Stimulated activated memory B cell treated with anti-CD40 and anti-IgM and Interleukin-4, amounts not matched to agents 10 μg/mL and 1 μg/mL and 100 μg/mL, for 72 hours (primary cell): Measurements from ENCODE around the gene IARS2.
"Not testable (repeated sequence)": the region's sequence is repeated elsewhere in the genome, so short reads cannot be mapped to it uniquely, and the experiment has no call there.

Source experiments
- ATAC-seq: fragments of 150-1000 bp; cut with Tn5 transposase; 2 replicates; pipeline ENCODE4 v1.10.0; 2021
- H3K27ac Mint-ChIP-seq: one replicate; pipeline ENCODE4 v1.8.0; 2022; ENCODE audit warnings: mild to moderate bottlenecking, mixed read lengths
- H3K27me3 Mint-ChIP-seq: one replicate; pipeline ENCODE4 v1.8.0; 2022; ENCODE audit warnings: mixed read lengths
- H3K36me3 Mint-ChIP-seq: one replicate; pipeline ENCODE4 v1.8.0; 2022; ENCODE audit warnings: mixed read lengths
- H3K4me1 Mint-ChIP-seq: one replicate; pipeline ENCODE4 v1.8.0; 2022; ENCODE audit warnings: mixed read lengths
- H3K4me3 Mint-ChIP-seq: one replicate; pipeline ENCODE4 v1.8.0; 2022; ENCODE audit warnings: mild to moderate bottlenecking, moderate library complexity, mixed read lengths
- H3K9me3 Mint-ChIP-seq: one replicate; pipeline ENCODE4 v1.8.0; 2022; ENCODE audit warnings: mixed read lengths

Gene IARS2

DNA sequence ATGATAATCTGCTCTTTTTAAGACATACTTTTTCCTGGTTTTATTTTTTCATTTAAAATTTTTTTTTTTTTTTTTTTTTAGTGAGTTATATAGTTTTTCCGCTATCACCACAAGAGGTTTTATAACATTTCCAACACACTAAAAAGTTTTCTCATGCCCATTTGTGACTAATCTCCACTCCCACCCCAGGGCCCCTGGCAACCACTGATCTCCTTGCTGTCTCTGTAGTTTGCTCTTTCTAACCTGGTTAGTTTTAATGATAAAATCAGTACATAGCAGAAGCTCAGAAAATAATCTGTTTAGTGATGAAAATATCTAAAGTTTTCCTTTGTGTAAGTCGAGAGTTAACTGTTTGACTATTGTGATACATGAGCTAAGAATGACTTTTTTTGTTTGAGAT, 41.8 kb downstream of the IARS2 start:
- no peak for ATAC-seq
- Mint-ChIP-seq H3K4me3 (no peak overlapping the region), H3K27ac (no peak overlapping the region), H3K9me3 (no peaks in the 10 kb centered on the region), H3K27me3 (no peaks in the 10 kb centered on the region), H3K36me3 (peaks cover 47% of the 10 kb centered on the region), H3K4me1 (peaks cover 4% of the 10 kb centered on the region)

GRCh38 chr1:220137019-220137786, 43.3 kb downstream of the IARS2 start:
- Mint-ChIP-seq H3K36me3 (peaks cover 56% of the 10 kb centered on the region), H3K4me3 (no peak overlapping the region), H3K9me3 (no peaks in the 10 kb centered on the region), H3K27me3 (no peaks in the 10 kb centered on the region), H3K4me1 (peaks cover 4% of the 10 kb centered on the region), H3K27ac (no peak overlapping the region)
- no peak for ATAC-seq

GRCh38 chr1:220139966-220140365, 46.0 kb downstream of the IARS2 start:
- no peaks in the 10 kb centered on the region for H3K9me3 Mint-ChIP-seq
- no peaks in the 10 kb centered on the region for H3K4me1 Mint-ChIP-seq
- no peak overlapping the region for H3K27ac Mint-ChIP-seq
- ATAC-seq = no peak
- no peaks in the 10 kb centered on the region for H3K27me3 Mint-ChIP-seq
- H3K36me3 Mint-ChIP-seq = peaks cover 41% of the 10 kb centered on the region
- no peak overlapping the region for H3K4me3 Mint-ChIP-seq

- Mint-ChIP-seq H3K4me3 (no peak overlapping the region), H3K9me3 (no peaks in the 10 kb centered on the region), H3K4me1 (no peaks in the 10 kb centered on the region), H3K27me3 (no peaks in the 10 kb centered on the region), H3K27ac (no peak overlapping the region), H3K36me3 (peaks cover 56% of the 10 kb centered on the region)
- ATAC-seq = no peak
Measured at GRCh38 chr1:220144051-220144450, 50.1 kb downstream of the IARS2 start.

- no peaks in the 10 kb centered on the region for H3K9me3 Mint-ChIP-seq
- no peaks in the 10 kb centered on the region for H3K4me1 Mint-ChIP-seq
- peak overlapping the region; percentile 32 for H3K27ac Mint-ChIP-seq
- no peaks in the 10 kb centered on the region for H3K27me3 Mint-ChIP-seq
- H3K4me3 Mint-ChIP-seq = no peak overlapping the region
- peaks cover 57% of the 10 kb centered on the region for H3K36me3 Mint-ChIP-seq
- peak; percentile 67 for ATAC-seq
Measured at GRCh38 chr1:220149742-220150141, 55.8 kb downstream of the IARS2 start.

- H3K36me3 Mint-ChIP-seq = peaks cover 52% of the 10 kb centered on the region
- ATAC-seq = no peak
- H3K9me3 Mint-ChIP-seq = no peaks in the 10 kb centered on the region
- H3K27ac Mint-ChIP-seq = no peak overlapping the region
- no peaks in the 10 kb centered on the region for H3K27me3 Mint-ChIP-seq
- H3K4me1 Mint-ChIP-seq = no peaks in the 10 kb centered on the region
- H3K4me3 Mint-ChIP-seq = no peak overlapping the region
Measured at GRCh38 chr1:220151454-220151853, 57.5 kb downstream of the IARS2 start.

DNA sequence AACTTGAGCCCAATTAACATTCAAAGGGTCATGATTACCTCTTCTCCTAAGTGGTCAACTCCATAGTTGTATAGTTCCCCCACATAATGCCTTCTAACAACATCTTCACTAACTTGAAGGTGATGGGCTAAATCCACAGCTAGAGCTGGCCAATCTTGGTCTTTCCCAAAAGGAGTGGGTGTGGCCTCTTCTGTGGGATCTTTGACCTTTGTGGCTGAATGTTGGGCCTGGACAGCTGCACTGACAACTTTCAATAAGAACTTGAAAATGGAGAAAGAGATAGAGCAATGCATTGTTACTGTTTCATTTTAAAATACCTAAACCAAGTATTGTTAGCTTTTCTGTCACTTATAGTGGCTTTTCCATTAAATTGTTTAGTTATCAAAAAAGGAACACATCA, 59.2 kb downstream of the IARS2 start:
- Mint-ChIP-seq H3K27ac (no peak overlapping the region), H3K4me1 (no peaks in the 10 kb centered on the region), H3K36me3 (peaks cover 59% of the 10 kb centered on the region), H3K4me3 (no peak overlapping the region), H3K27me3 (no peaks in the 10 kb centered on the region), H3K9me3 (no peaks in the 10 kb centered on the region)
- ATAC-seq = no peak

GRCh38 chr1:220156620-220157146, 62.8 kb downstream of the IARS2 start:
- ATAC-seq = no peak
- Mint-ChIP-seq H3K27me3 (no peaks in the 10 kb centered on the region), H3K9me3 (no peaks in the 10 kb centered on the region), H3K4me1 (no peaks in the 10 kb centered on the region), H3K27ac (peak overlapping the region; percentile 42), H3K36me3 (peaks cover 72% of the 10 kb centered on the region), H3K4me3 (no peak overlapping the region)

DNA sequence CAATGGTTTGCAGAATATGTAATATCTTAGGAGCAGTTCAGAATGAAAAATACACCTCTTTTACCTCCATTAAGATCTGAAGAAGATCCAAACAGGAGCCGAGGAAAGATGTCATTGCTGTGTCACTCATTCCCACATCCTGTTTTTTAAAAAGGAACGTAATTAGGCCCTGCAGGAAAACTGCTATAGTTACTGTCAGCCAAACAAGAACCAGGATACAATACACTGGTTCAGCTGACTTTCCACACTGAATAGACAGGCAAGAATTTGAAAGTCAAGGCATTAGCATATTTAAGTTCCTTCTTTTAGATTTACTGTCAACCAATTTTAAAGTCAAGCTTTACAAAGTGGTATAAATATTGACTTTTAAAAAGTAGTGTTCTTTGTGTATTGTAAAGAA, 63.8 kb downstream of the IARS2 start:
- Mint-ChIP-seq H3K9me3 (no peaks in the 10 kb centered on the region), H3K36me3 (peaks cover 62% of the 10 kb centered on the region), H3K27ac (no peak overlapping the region), H3K27me3 (no peaks in the 10 kb centered on the region), H3K4me1 (no peaks in the 10 kb centered on the region), H3K4me3 (no peak overlapping the region)
- no peak for ATAC-seq

DNA sequence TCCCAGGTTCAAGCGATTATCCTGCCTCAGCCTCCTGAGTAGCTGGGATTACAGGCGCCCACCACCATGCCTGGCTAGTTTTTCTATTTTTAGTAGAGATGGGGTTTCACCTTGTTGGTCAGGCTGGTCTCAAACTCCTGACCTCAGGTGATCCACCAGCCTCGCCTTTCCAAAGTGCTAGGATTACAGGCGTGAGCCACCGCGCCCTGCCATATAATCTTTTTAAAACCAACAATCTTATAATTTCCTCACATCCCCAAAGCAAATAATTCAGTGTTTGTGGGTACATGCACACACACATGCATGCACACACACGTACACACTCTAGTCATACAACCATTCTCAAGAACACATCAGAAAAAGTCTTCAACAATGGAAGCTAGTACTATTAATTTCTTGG, 64.6 kb downstream of the IARS2 start:
- not testable (repeated sequence) for H3K4me3 Mint-ChIP-seq, H3K4me1 Mint-ChIP-seq, H3K27me3 Mint-ChIP-seq, ATAC-seq, H3K27ac Mint-ChIP-seq, H3K9me3 Mint-ChIP-seq
- peaks cover 56% of the 10 kb centered on the region for H3K36me3 Mint-ChIP-seq

DNA sequence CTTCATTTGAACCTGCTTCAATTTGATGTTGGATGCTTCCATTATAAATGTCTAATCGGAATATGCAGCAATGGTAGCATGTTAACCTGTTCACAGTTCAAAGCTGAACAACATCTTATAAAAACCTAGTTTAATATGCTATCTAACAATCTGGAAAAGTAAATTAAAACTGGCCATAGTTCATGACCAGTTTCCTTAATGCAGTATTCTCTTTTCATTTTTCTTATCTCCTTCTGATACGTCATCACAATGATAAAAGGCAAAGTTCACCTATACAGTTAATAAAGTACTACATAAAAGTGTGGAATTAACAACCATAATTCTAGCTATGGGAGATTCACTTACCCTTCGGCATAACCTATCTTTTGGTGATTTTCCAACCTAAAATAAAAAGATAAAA, 65.1 kb downstream of the IARS2 start:
- no peak for ATAC-seq
- no peak overlapping the region for H3K27ac Mint-ChIP-seq
- H3K4me3 Mint-ChIP-seq = no peak overlapping the region
- H3K27me3 Mint-ChIP-seq = no peaks in the 10 kb centered on the region
- H3K36me3 Mint-ChIP-seq = peaks cover 51% of the 10 kb centered on the region
- H3K4me1 Mint-ChIP-seq = no peaks in the 10 kb centered on the region
- no peaks in the 10 kb centered on the region for H3K9me3 Mint-ChIP-seq

GRCh38 chr1:220160027-220160426, 66.1 kb downstream of the IARS2 start:
- Mint-ChIP-seq H3K27me3 (no peaks in the 10 kb centered on the region), H3K36me3 (peaks cover 46% of the 10 kb centered on the region), H3K4me3 (no peak overlapping the region), H3K27ac (peak overlapping the region; percentile 12), H3K9me3 (no peaks in the 10 kb centered on the region), H3K4me1 (no peaks in the 10 kb centered on the region)
- ATAC-seq = no peak

DNA sequence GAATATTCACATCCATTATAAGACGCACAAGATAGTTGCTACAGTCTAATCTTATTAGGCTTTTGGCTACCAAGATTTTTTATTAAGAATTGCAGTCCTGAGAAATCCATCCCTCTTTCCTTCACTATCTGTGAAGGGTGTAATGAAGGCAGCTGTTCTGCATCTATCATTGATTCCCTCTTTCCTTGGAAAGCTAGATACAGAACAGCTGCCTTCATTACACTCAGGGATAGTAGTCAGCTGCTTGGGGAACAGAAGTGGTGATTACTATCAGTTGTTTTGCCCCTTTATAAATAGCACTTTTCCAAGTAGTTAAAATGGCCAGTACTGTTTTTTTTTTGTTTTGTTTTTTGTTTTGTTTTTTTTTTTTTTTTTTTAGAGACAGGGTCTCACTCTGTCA, 70.2 kb downstream of the IARS2 start:
- H3K36me3 Mint-ChIP-seq = peaks cover 38% of the 10 kb centered on the region
- H3K27ac Mint-ChIP-seq = no peak overlapping the region
- no peaks in the 10 kb centered on the region for H3K27me3 Mint-ChIP-seq
- H3K4me3 Mint-ChIP-seq = no peak overlapping the region
- H3K4me1 Mint-ChIP-seq = no peaks in the 10 kb centered on the region
- no peaks in the 10 kb centered on the region for H3K9me3 Mint-ChIP-seq
- no peak for ATAC-seq

DNA sequence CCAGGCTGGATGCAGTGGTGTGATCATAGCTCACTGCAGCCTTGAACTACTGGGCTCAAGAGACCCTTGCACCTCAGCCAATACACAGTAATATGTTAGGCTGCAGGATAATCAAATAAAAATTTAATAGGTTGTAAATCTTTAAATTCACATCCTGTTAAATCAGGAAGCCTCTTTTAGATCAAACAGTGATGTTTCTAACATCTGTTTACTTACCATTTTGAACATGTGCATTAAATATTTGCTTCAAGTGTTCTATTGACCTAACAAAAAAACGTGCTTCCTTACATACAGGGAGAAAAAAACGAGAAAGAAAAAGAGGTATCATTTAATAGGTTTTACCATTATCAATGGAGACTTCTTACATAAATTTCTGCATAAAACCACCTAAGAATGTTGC, 70.6 kb downstream of the IARS2 start:
- ATAC-seq = no peak
- Mint-ChIP-seq H3K36me3 (peaks cover 42% of the 10 kb centered on the region), H3K4me3 (no peak overlapping the region), H3K27ac (no peak overlapping the region), H3K4me1 (no peaks in the 10 kb centered on the region), H3K9me3 (no peaks in the 10 kb centered on the region), H3K27me3 (no peaks in the 10 kb centered on the region)

DNA sequence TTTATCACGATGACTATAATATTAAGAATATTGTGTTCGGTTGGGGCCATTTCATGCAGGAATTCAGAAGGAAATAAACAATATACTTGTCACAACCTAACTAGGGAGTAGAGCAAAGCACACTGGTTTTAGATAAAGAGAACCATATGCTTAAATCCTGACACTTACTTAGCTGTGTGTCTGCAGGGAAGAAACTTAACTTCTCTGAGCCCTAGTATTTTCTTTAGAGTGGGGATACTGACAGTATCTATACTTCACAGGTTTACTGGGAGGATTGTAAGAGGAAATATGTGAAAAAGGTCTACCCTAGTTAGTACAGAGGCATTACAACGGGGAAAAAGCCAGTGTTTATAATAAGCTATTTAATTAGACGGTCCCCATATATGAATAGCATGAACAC, 72.9 kb downstream of the IARS2 start:
- Mint-ChIP-seq H3K36me3 (peaks cover 50% of the 10 kb centered on the region), H3K27me3 (no peaks in the 10 kb centered on the region)
- ATAC-seq = no peak

GRCh38 chr1:220169887-220170286, 76.0 kb downstream of the IARS2 start:
- H3K9me3 Mint-ChIP-seq, ATAC-seq, H3K4me1 Mint-ChIP-seq, H3K4me3 Mint-ChIP-seq, H3K27ac Mint-ChIP-seq, H3K27me3 Mint-ChIP-seq: not testable (repeated sequence)
- H3K36me3 Mint-ChIP-seq = peaks cover 76% of the 10 kb centered on the region

More for the DNA sequence above, 72.9 kb downstream of the IARS2 start:
- Mint-ChIP-seq H3K4me3 (no peak overlapping the region), H3K4me1 (no peaks in the 10 kb centered on the region), H3K9me3 (no peaks in the 10 kb centered on the region), H3K27ac (no peak overlapping the region)
